ENCODE data around the gene HS3ST2.
"Not testable (repeated sequence)": the region's sequence is repeated elsewhere in the genome, so short reads cannot be mapped to it uniquely, and the experiment has no call there.

Gene HS3ST2

DNA sequence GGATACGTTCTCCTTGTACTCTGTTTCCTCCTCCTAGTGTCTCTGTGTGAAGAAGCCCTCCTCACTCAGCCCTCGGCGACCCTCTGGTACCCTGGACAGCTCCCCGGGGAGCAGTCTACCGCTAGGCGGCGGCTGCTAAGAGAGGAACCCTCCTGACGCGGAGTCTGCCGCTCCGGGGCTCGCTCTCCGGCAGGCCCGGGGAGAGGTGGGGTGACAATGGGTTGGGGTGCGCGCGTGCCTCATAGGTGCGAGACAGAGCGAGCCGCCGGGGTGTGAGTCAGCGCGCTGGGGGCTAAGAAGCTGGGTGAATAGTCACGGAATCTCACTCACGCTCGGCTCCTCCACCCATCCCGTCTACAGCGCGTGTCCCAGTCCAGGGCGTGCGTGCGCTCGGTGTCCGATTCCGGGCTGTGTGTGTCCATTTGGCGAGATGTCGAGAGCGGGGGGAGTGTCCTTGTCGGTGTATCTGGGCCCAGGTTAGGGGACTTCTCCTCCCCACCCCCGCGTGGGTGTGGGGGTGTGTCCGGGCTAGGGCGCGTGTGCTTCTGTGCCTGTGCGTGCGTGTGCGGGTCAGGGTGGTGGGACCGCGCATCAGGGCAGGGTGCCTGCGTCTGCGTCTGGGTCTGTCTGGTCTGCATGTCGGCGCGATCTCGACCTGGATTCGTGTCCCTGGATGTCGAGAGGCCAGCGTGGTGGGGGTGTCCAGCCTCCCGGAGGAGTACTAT is 577 bp upstream of the HS3ST2 start:
- peak; percentile 22 to 26 for DNase-seq (ENCODE audit: low read depth in 2 of 2)

GRCh38 chr16:22814711-22815105 is 746 bp downstream of the HS3ST2 start:
- no peak for DNase-seq (ENCODE audit: low read depth in 2 of 2)

DNA sequence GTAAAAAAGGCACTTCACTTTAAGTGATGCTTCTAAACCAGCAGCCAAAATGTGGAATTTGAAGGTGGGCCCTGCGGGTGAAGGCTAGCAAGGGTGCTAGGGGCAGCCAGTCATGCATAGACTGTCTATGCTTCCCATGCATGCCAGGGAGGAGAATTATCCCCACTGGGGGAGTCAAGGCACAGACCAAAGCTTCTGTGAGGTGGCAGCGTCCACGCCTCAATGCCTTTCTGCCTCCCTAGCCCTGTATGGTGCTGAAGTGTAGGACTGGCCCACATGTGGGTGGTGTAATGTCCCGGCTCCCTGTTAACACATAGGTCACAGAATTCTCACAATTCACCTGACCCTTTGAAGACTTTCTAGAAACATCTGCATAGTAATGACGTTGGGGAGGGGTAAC is 1.9 kb downstream of the HS3ST2 start:
- no peak for DNase-seq (ENCODE audit: low read depth in 2 of 2)

DNA sequence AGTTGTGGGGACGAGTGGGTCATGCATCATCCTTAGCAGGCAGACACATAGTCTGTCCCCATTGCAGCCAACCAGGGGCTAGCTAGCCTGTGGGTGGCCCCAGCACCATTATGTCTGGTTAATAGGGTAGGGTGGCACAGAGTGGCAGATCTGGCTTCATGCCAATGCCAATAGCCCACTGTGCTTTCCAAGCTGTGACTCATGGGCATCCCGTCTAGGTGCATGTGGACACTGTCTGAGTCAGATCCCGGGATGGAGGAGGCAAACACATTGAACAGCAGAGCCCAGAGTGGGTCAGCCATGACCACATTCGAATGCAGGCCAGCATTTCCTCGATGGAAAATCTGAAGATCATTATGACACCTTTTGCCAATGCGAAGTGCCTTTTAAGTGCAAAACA is 2.5 kb downstream of the HS3ST2 start:
- no peak for DNase-seq (ENCODE audit: low read depth in 2 of 2)

GRCh38 chr16:22818736-22819135 is 4.8 kb downstream of the HS3ST2 start:
- not testable (repeated sequence) for DNase-seq (ENCODE audit: low read depth in 2 of 2)

DNA sequence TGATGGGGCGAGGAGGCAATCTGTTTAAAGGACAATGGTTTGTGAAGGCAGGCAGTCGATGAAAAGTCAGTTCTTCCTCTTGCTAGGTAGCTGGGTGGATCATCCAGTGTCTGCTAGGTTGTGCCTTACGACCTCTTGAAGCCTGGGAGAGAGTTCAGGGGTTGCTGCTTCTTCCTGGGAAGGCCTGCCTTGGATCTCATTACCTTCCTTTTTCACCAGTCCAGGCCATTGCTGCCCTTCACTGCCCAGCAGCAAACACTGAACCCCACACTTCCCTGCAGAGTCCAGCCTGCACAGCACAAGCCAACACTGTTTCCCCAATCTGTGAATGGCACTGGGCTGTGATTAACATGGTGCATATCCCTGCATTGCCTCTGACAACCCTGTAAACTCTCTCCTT is 24.7 kb downstream of the HS3ST2 start:
- DNase-seq (ENCODE audit: low read depth in 2 of 2) = no peak

DNA sequence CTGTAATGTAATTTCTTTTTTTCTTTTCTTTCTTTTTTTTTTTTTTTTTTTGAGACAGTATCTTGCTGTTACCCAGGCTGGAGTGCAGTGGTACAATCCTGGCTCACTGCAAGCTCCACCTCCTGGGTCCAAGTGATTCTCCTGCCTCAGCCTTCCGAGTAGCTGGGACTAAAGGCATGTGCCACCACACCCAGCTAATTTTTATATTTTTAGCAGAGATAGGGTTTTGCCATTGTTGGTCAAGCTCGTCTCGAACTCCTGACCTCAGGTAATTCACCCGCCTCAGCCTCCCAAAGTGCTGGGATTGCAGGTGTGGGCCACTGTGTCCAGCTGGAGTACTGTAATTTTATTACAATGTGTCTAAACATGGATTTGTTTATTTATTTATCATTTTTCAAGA is 28.1 kb downstream of the HS3ST2 start:
- not testable (repeated sequence) for DNase-seq (ENCODE audit: low read depth in 2 of 2)

- DNase-seq (ENCODE audit: low read depth in 2 of 2) = no peak
These were observed 29.2 kb downstream of the HS3ST2 start for GRCh38 chr16:22843122-22843521.

- no peak for DNase-seq (ENCODE audit: low read depth in 2 of 2)
These were observed 29.9 kb downstream of the HS3ST2 start for GRCh38 chr16:22843856-22844255.

GRCh38 chr16:22844416-22844815 is 30.5 kb downstream of the HS3ST2 start:
- no peak for DNase-seq (ENCODE audit: low read depth in 2 of 2)

- no peak for DNase-seq (ENCODE audit: low read depth in 2 of 2)
These were observed 33.1 kb downstream of the HS3ST2 start for GRCh38 chr16:22847100-22847499.

- DNase-seq (ENCODE audit: low read depth in 2 of 2) = no peak
These were observed 33.7 kb downstream of the HS3ST2 start for GRCh38 chr16:22847690-22848089.

- DNase-seq (ENCODE audit: low read depth in 2 of 2) = no peak
These were observed 34.5 kb downstream of the HS3ST2 start for GRCh38 chr16:22848451-22848850.

- DNase-seq (ENCODE audit: low read depth in 2 of 2) = no peak
These were observed 35.6 kb downstream of the HS3ST2 start for GRCh38 chr16:22849517-22849916.

- DNase-seq (ENCODE audit: low read depth in 2 of 2) = no peak
These were observed 41.3 kb downstream of the HS3ST2 start for GRCh38 chr16:22855231-22855630.

DNA sequence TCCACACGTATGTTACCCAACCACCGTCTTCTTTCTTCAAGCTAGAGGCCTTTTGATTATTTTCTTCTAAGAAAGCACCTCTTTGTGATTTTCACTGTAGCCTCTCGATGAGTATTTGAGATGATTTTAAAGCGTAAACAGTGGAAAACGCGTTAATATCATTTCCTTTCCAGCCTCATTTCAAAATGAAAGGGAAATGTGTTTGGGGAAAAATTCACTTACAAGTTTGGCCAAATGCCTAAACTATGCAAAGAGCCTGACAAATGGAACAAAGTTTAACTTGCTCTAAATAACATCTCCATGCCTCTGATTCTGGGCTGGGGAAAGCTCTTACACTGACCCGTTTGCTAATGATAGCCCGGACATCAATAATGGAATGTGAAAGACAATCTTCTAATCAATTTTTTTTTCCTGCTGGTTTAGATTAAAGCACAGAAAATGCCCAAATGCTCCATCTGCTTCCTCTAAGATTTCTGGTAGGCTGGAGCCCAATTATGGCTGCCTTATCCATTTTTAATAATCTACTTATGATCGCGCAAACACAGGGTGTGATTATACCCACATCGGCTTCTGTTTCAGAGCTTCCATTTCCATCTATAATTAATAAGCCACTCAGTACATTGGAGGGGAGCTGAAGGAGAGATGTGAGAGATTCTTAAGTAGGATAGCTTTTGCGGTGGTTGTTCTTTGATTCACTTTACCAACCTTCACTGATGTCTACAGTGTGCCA is 43.5 kb downstream of the HS3ST2 start:
- DNase-seq (ENCODE audit: low read depth in 2 of 2) = no peak

- no peak for DNase-seq (ENCODE audit: low read depth in 2 of 2)
These were observed 46.0 kb downstream of the HS3ST2 start for GRCh38 chr16:22859925-22860324.

GRCh38 chr16:22861580-22861979 is 47.6 kb downstream of the HS3ST2 start:
- DNase-seq (ENCODE audit: low read depth in 2 of 2) = no peak

- DNase-seq (ENCODE audit: low read depth in 2 of 2) = no peak
These were observed 48.1 kb downstream of the HS3ST2 start for GRCh38 chr16:22862046-22862445.

- DNase-seq (ENCODE audit: low read depth in 2 of 2) = no peak
These were observed 50.4 kb downstream of the HS3ST2 start for GRCh38 chr16:22864375-22864774.

- DNase-seq (ENCODE audit: low read depth in 2 of 2) = no peak
These were observed 54.7 kb downstream of the HS3ST2 start for GRCh38 chr16:22868593-22869224.

DNA sequence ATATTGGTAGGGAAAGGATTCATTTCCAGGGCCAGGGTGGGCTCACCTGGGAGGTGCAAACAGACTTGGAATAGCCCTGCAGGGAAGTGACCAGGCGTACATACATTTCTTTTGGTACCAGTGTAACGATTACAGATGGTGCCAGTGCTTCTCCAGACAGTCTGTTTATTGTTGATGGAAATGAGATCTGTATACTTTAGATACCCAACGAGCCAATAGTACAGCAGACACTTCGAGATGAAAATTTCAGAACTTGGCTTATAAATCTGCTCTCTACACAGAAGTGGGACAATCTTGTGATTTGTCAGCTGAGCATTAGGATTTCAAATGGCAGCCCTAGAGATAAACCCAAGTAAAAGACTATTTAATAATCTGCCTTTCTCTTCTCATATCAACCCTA is 57.9 kb downstream of the HS3ST2 start:
- no peak for DNase-seq (ENCODE audit: low read depth in 2 of 2)

DNA sequence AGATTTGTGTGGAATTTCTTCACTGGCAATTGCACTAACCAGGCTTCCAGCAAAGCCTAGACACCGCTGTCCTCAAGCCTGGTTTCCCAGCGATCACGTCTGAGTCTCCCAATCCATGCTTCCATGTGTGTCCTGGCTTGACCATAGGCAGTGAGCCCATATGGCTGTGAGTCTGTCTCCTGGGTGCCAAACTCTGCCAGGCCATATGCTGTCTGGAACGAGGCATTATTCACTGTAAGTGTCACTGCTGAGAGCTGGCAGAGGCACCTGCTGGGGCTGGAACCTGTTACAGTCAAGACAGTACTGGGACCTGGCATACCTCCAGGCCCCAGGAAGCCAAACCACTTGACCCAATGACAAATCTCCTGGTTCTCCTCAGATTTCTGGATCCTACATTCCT is 60.4 kb downstream of the HS3ST2 start:
- DNase-seq (ENCODE audit: low read depth in 2 of 2) = no peak

Measured in stimulated activated CD8-positive, alpha-beta memory T cell treated with anti-CD3 and anti-CD28 coated beads, Interleukin-2, amount 100 ng/mL, for 48 hours (primary cell).